Naive thymus-derived CD4-positive, alpha-beta T cell (primary cell): ENCODE data around the gene ERMAP. TPM values are rescaled to one million over a fixed set of nuclear protein-coding genes. Genes with fewer than 3 reads are reported as not detected.

Source experiments
- ATAC-seq: fragments of 150-1000 bp; cut with Tn5 transposase; 2 replicates; pipeline ENCODE4 v1.10.0; 2021; ENCODE audit warnings: mild to moderate bottlenecking, moderate library complexity
- CTCF ChIA-PET: fragments of 350-600 bp; sonication (Branson Sonifier 250); formaldehyde crosslinking; loops from one replicate; lab custom pipeline; 2021; ENCODE audit warnings: antibody characterized with exemption; lab: Charles Lee
- POLR2A ChIA-PET: fragments of 350-600 bp; sonication (Branson Sonifier 250); formaldehyde crosslinking; loops from one replicate; lab custom pipeline; 2021; ENCODE audit warnings: antibody characterized with exemption, inconsistent platforms; lab: Charles Lee
- DNase-seq, 9 donors: peaks; one replicate each; pipeline versions ENCODE4 v3.0.0 to v3.0.0-alpha.2; 2020 to 2022; ENCODE audit warnings: mixed read lengths in 1 of 9
- H3K27ac ChIP-seq: one replicate; pipeline ENCODE4 v1.7.0; 2013; ENCODE audit warnings: mild to moderate bottlenecking, low read depth, low read length, moderate library complexity
- H3K27me3 ChIP-seq, 2 donors: one replicate each; pipeline ENCODE4 v1.7.0; 2013; ENCODE audit warnings: low read length in 2 of 2, mild to moderate bottlenecking in 2 of 2, moderate library complexity in 2 of 2; ENCODE audit not compliant: control insufficient read depth in 2 of 2, insufficient read depth in 2 of 2
- H3K36me3 ChIP-seq, 3 experiments: 1 replicate in 2 of 3; 2 replicates in 1 of 3; pipeline ENCODE4 v1.7.0; 2013; ENCODE audit warnings: low read length in 3 of 3, mild to moderate bottlenecking in 3 of 3, moderate library complexity in 1 of 3; ENCODE audit not compliant: insufficient read depth in 3 of 3, control insufficient read depth in 2 of 3
- H3K4me1 ChIP-seq, 2 donors: one replicate each; pipeline ENCODE4 v1.7.0; 2013; ENCODE audit warnings: low read length in 2 of 2, mild to moderate bottlenecking in 2 of 2, moderate library complexity in 1 of 2; ENCODE audit not compliant: control insufficient read depth in 2 of 2, insufficient read depth in 2 of 2
- H3K4me3 ChIP-seq: 2 replicates; pipeline ENCODE4 v1.7.0; 2013; ENCODE audit warnings: mild to moderate bottlenecking, low read length
- H3K9me3 ChIP-seq, 3 experiments: 1 replicate in 2 of 3; 2 replicates in 1 of 3; pipeline ENCODE4 v1.7.0; 2013; ENCODE audit warnings: low read length in 3 of 3; ENCODE audit not compliant: control insufficient read depth in 2 of 3
- H3K27ac Mint-ChIP-seq, 9 donors: one replicate each; pipeline ENCODE4 v1.8.0; 2020 to 2022; ENCODE audit warnings: mixed read lengths in 9 of 9, mild to moderate bottlenecking in 8 of 9, moderate library complexity in 5 of 9, inconsistent platforms in 2 of 9
- H3K27me3 Mint-ChIP-seq, 5 donors: one replicate each; pipeline ENCODE4 v1.8.0; 2021 to 2022; ENCODE audit warnings: mixed read lengths in 5 of 5, mild to moderate bottlenecking in 1 of 5
- H3K36me3 Mint-ChIP-seq, 5 donors: one replicate each; pipeline ENCODE4 v1.8.0; 2020 to 2022; ENCODE audit warnings: mixed read lengths in 5 of 5, mild to moderate bottlenecking in 3 of 5, inconsistent platforms in 1 of 5
- H3K4me1 Mint-ChIP-seq, 7 donors: one replicate each; pipeline ENCODE4 v1.8.0; 2020 to 2022; ENCODE audit warnings: mixed read lengths in 7 of 7, mild to moderate bottlenecking in 3 of 7, inconsistent platforms in 1 of 7
- H3K4me3 Mint-ChIP-seq, 10 donors: one replicate each; pipeline ENCODE4 v1.8.0; 2020 to 2022; ENCODE audit warnings: mild to moderate bottlenecking in 10 of 10, mixed read lengths in 10 of 10, moderate library complexity in 6 of 10, inconsistent platforms in 2 of 10
- H3K9me3 Mint-ChIP-seq, 11 donors: one replicate each; pipeline ENCODE4 v1.8.0; 2020 to 2022; ENCODE audit warnings: mixed read lengths in 11 of 11, mild to moderate bottlenecking in 4 of 11, inconsistent platforms in 1 of 11, moderate library complexity in 1 of 11
- intact Hi-C, 2 donors: fragments of 100-400 bp; cut with micrococcal nuclease; formaldehyde crosslinking; loops; one replicate each; pipeline ENCODE4 v1.15.1; 2023
- polyA plus RNA-seq, 2 donors: library from polyadenylated mRNA; unstranded; fragments of 300-500 nt; fragmentation: Illumina TruSeq; gene quantifications; one replicate each; pipeline ENCODE4 v1.2.3, GENCODE V29; 2021
- total RNA-seq, 6 experiments: library from RNA in 5 of 6; stranded (reverse) in 5 of 6; gene quantifications; 1 replicate in 5 of 6; 2 replicates in 1 of 6; pipeline ENCODE4 v1.2.3 and lab custom pipeline; 2021 to 2026

Gene ERMAP
- total and polyA plus RNA-seq, 7 experiments from 2014 or later: 1.9 to 10.3 (median 6.2) TPM

- DNase-seq (peak in 2 of 9 donors; percentile 2 to 11), ATAC-seq (no peak)
- peaks cover 6 to 10% of the 10 kb centered on the region in 2 donors for H3K4me1 ChIP-seq
- no peaks in the 10 kb centered on the region for H3K27me3 ChIP-seq
- H3K4me1 Mint-ChIP-seq: peaks cover 19 to 39% (median 29%) of the 10 kb centered on the region in 7 donors
- peak overlapping the region; percentile 69 for H3K4me3 ChIP-seq
- peak overlapping the region; percentile 75 for H3K27ac ChIP-seq
- peak overlapping the region; percentile 76 to 90 (median 84) for H3K4me3 Mint-ChIP-seq
- POLR2A ChIA-PET: interaction anchor here (0.6 to 3.5 kb wide), 13 partner anchors 9 to 701 kb away, joined by 3 to 50 read pairs (median 4); partner anchors contain the start of genes C1orf50, P3H1, PPIH and YBX1
- CTCF ChIA-PET: interaction anchor here (0.6 to 1.2 kb wide), 7 partner anchors 8 to 458 kb away, joined by 3 to 7 read pairs (median 3); no protein-coding TSS in a partner anchor
- H3K27me3 Mint-ChIP-seq: peaks cover 0 to 10% (median 0%) of the 10 kb centered on the region in 5 donors
- H3K36me3 ChIP-seq: no peaks in the 10 kb centered on the region
- H3K9me3 ChIP-seq: no peaks in the 10 kb centered on the region
- H3K27ac Mint-ChIP-seq: peak overlapping the region; percentile 64 to 94 (median 86)
- H3K9me3 Mint-ChIP-seq: no peaks in the 10 kb centered on the region
- H3K36me3 Mint-ChIP-seq: peaks cover 0 to 13% (median 8%) of the 10 kb centered on the region in 5 donors
- intact Hi-C loops: loop anchor here (1.0 to 5.0 kb wide), 9 partner anchors 31 to 1954 kb away; partner anchors contain the start of genes C1orf50 (in 1 of the 2), CCDC30 (in 1 of the 2), CDC20 (in 1 of the 2) and CITED4 (in 1 of the 2)
Observed at GRCh38 chr1:42815941-42816584, 859 bp upstream of the ERMAP start.

- Mint-ChIP-seq H3K27ac (peak overlapping the region in 6 of 9 donors; percentile 6 to 86 (median 46)), H3K4me1 (peaks cover 19 to 35% (median 29%) of the 10 kb centered on the region in 7 donors), H3K27me3 (peaks cover 0 to 10% (median 0%) of the 10 kb centered on the region in 5 donors), H3K9me3 (no peaks in the 10 kb centered on the region), H3K36me3 (peaks cover 0 to 9% (median 8%) of the 10 kb centered on the region in 5 donors), H3K4me3 (peak overlapping the region; percentile 57 to 87 (median 81))
- Histone ChIP-seq H3K27ac (peak overlapping the region; percentile 89), H3K36me3 (no peaks in the 10 kb centered on the region), H3K4me3 (peak overlapping the region; percentile 57), H3K4me1 (peaks cover 6 to 10% of the 10 kb centered on the region in 2 donors), H3K27me3 (no peaks in the 10 kb centered on the region), H3K9me3 (no peaks in the 10 kb centered on the region)
- DNase-seq: no peak
- ATAC-seq: no peak
- ChIA-PET CTCF (interaction anchor here (0.5 kb wide), 1 partner anchor 479 kb away, joined by 3 read pairs; no protein-coding TSS in a partner anchor), POLR2A (interaction anchor here (0.7 to 3.5 kb wide), 6 partner anchors 9 to 142 kb away, joined by 3 to 50 read pairs (median 8); partner anchors contain the start of genes C1orf50, P3H1, YBX1 and ZNF691)
- intact Hi-C loops: loop anchor here (1.0 to 5.0 kb wide), 13 partner anchors 29 to 1955 kb away; partner anchors contain the start of genes CFAP57 (in 2 of the 2), EBNA1BP2 (in 2 of the 2), SLC2A1 (in 2 of the 2) and ZNF691 (in 2 of the 2)
Observed at GRCh38 chr1:42817440-42817767, 482 bp downstream of the ERMAP start.

- DNase-seq: no peak
- no peaks in the 10 kb centered on the region for H3K9me3 Mint-ChIP-seq
- ChIA-PET CTCF (no interaction called here), POLR2A (interaction anchor here (0.7 to 3.5 kb wide), 4 partner anchors 10 to 141 kb away, joined by 3 to 50 read pairs (median 18); partner anchors contain the start of genes C1orf50, P3H1 and ZNF691)
- H3K27me3 Mint-ChIP-seq: peaks cover 0 to 10% (median 0%) of the 10 kb centered on the region in 5 donors
- intact Hi-C loops: loop anchor here (1.0 to 5.0 kb wide), 13 partner anchors 28 to 1956 kb away; partner anchors contain the start of genes CFAP57 (in 2 of the 2), EBNA1BP2 (in 2 of the 2), SLC2A1 (in 2 of the 2) and ZNF691 (in 2 of the 2)
- Histone ChIP-seq H3K27me3 (no peaks in the 10 kb centered on the region), H3K4me1 (peaks cover 6 to 10% of the 10 kb centered on the region in 2 donors), H3K27ac (no peak overlapping the region), H3K9me3 (no peaks in the 10 kb centered on the region), H3K36me3 (no peaks in the 10 kb centered on the region), H3K4me3 (no peak overlapping the region)
- peaks cover 0 to 9% (median 7%) of the 10 kb centered on the region in 5 donors for H3K36me3 Mint-ChIP-seq
- ATAC-seq: no peak
- peak overlapping the region in 3 of 9 donors; percentile 7 to 86 (median 31) for H3K27ac Mint-ChIP-seq
- peaks cover 19 to 35% (median 29%) of the 10 kb centered on the region in 7 donors for H3K4me1 Mint-ChIP-seq
- H3K4me3 Mint-ChIP-seq: peak overlapping the region; percentile 12 to 84 (median 77)
Observed at GRCh38 chr1:42817976-42818375, 1.1 kb downstream of the ERMAP start.

DNA sequence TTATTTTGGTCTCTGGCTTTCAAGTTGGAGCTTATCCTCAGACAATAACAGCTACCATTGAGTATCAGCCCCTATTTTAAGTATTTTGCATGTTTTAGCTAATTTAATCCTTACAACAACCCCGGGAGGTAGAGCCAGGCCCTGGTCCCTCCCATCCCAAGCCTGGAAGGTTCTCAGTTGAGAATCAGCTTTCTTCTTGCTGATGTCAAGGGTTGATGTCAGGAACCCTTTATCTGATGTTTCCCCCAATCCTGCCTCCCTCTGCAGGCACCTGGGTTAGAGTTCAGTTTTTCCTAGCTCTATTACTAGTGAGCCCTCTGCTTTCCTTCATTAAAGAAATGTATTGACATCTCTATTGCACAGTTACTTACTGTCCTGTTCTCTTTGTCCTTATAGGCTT lies 3.9 kb downstream of the ERMAP start:
- H3K27ac ChIP-seq: no peak overlapping the region
- peaks cover 4 to 8% of the 10 kb centered on the region in 2 donors for H3K4me1 ChIP-seq
- no peaks in the 10 kb centered on the region for H3K36me3 ChIP-seq
- no peaks in the 10 kb centered on the region for H3K27me3 ChIP-seq
- no peak overlapping the region for H3K4me3 ChIP-seq
- no peak for ATAC-seq
- intact Hi-C loops: no loop called here
- POLR2A ChIA-PET: interaction anchor here (0.7 to 1.6 kb wide), 2 partner anchors 26 to 31 kb away, joined by 3 to 7 read pairs; partner anchors contain the start of gene ZNF691
- H3K9me3 ChIP-seq: no peaks in the 10 kb centered on the region
- no peak for DNase-seq
- Mint-ChIP-seq H3K9me3 (no peaks in the 10 kb centered on the region), H3K4me1 (peaks cover 19 to 33% (median 27%) of the 10 kb centered on the region in 7 donors), H3K27ac (peak overlapping the region in 1 of 9 donors; percentile 67), H3K27me3 (peaks cover 0 to 10% (median 0%) of the 10 kb centered on the region in 5 donors), H3K36me3 (peaks cover 0 to 4% (median 4%) of the 10 kb centered on the region in 5 donors), H3K4me3 (peak overlapping the region in 1 of 10 donors; percentile 29)
- CTCF ChIA-PET: interaction anchor here (0.6 kb wide), 1 partner anchor 92 kb away, joined by 3 read pairs; no protein-coding TSS in a partner anchor

GRCh38 chr1:42821690-42822089 lies 4.8 kb downstream of the ERMAP start:
- Mint-ChIP-seq H3K9me3 (no peaks in the 10 kb centered on the region), H3K4me3 (no peak overlapping the region), H3K36me3 (peaks cover 0 to 4% (median 4%) of the 10 kb centered on the region in 5 donors), H3K27me3 (peaks cover 0 to 10% (median 0%) of the 10 kb centered on the region in 5 donors), H3K27ac (no peak overlapping the region), H3K4me1 (peaks cover 12 to 25% (median 18%) of the 10 kb centered on the region in 7 donors)
- Histone ChIP-seq H3K9me3 (no peaks in the 10 kb centered on the region), H3K27ac (no peak overlapping the region), H3K27me3 (no peaks in the 10 kb centered on the region), H3K4me3 (no peak overlapping the region), H3K36me3 (no peaks in the 10 kb centered on the region), H3K4me1 (no peaks in the 10 kb centered on the region)
- DNase-seq (no peak), ATAC-seq (no peak)
- POLR2A ChIA-PET: interaction anchor here (0.7 to 1.6 kb wide), 2 partner anchors 25 to 55 kb away, joined by 3 to 7 read pairs; partner anchors contain the start of genes C1orf50, P3H1 and ZNF691
- intact Hi-C loops: no loop called here
- CTCF ChIA-PET: no interaction called here

GRCh38 chr1:42822800-42823392 lies 6.0 kb downstream of the ERMAP start:
- Mint-ChIP-seq H3K4me1 (peaks cover 7 to 24% (median 12%) of the 10 kb centered on the region in 7 donors), H3K36me3 (peaks cover 0 to 7% (median 4%) of the 10 kb centered on the region in 5 donors), H3K27ac (no peak overlapping the region), H3K27me3 (peaks cover 0 to 10% (median 0%) of the 10 kb centered on the region in 5 donors), H3K4me3 (no peak overlapping the region), H3K9me3 (no peaks in the 10 kb centered on the region)
- POLR2A ChIA-PET: no interaction called here
- no peak for DNase-seq
- Histone ChIP-seq H3K27ac (no peak overlapping the region), H3K27me3 (no peaks in the 10 kb centered on the region), H3K9me3 (no peaks in the 10 kb centered on the region), H3K36me3 (no peaks in the 10 kb centered on the region), H3K4me3 (no peak overlapping the region), H3K4me1 (no peaks in the 10 kb centered on the region)
- ATAC-seq: no peak
- CTCF ChIA-PET: interaction anchor here (0.6 kb wide), 1 partner anchor 96 kb away, joined by 3 read pairs; no protein-coding TSS in a partner anchor
- intact Hi-C loops: no loop called here
